Esophagus muscularis mucosa (tissue), 4 donors: Measurements from ENCODE around the gene IGFLR1. TPM values are rescaled to one million over a fixed set of nuclear protein-coding genes. Genes with fewer than 3 reads are reported as not detected.

Source experiments
- DNase-seq: peaks from one replicate; pipeline ENCODE4 v3.0.0-alpha.2; 2017; ENCODE audit errors: extremely low spot score
- H3K27ac ChIP-seq, 4 donors: fragments of 200-600 bp; sonication (generic); replicated peaks in 1 of 4; 1 replicate in 3 of 4; 2 replicates in 1 of 4; pipeline ENCODE4 v1.5.1; 2016 to 2019; ENCODE audit warnings: mild to moderate bottlenecking in 1 of 4
- H3K27me3 ChIP-seq, 4 donors: fragments of 200-600 bp; sonication (generic); one replicate each; pipeline versions ENCODE4 v1.5.1 to v1.6.0; 2016 to 2019
- H3K36me3 ChIP-seq, 4 donors: fragments of 200-600 bp; sonication (generic); one replicate each; pipeline ENCODE4 v1.5.1; 2016 to 2019
- H3K4me1 ChIP-seq, 4 donors: fragments of 200-600 bp; sonication (generic); one replicate each; pipeline ENCODE4 v1.5.1; 2016 to 2019
- H3K4me3 ChIP-seq, 4 donors: fragments of 200-600 bp; sonication (generic); 1 replicate in 2 of 4; 2 replicates in 2 of 4; pipeline ENCODE4 v1.5.1; 2016 to 2019; ENCODE audit warnings: mild to moderate bottlenecking in 4 of 4, moderate library complexity in 1 of 4
- H3K9me3 ChIP-seq, 4 donors: fragments of 200-600 bp; sonication (generic); 1 replicate in 3 of 4; 2 replicates in 1 of 4; pipeline ENCODE4 v1.5.1; 2016 to 2019
- CTCF ChIP-seq, 3 experiments: fragments of 200-600 bp in 2 of 3; fragments of 450-650 bp in 1 of 3; sonication (generic) in 2 of 3; IDR thresholded peaks; one replicate each; pipeline ENCODE4 v1.5.1; 2017 to 2019; ENCODE audit warnings: antibody characterized with exemption in 3 of 3, mild to moderate bottlenecking in 2 of 3, moderate library complexity in 1 of 3
- EP300 ChIP-seq: sonication (generic); formaldehyde crosslinking; IDR thresholded peaks from one replicate; pipeline ENCODE4 v1.6.1; 2017; ENCODE audit warnings: antibody characterized with exemption
- POLR2A ChIP-seq: fragments of 450-650 bp; IDR thresholded peaks from one replicate; pipeline ENCODE4 v1.6.1; 2017; ENCODE audit warnings: antibody characterized with exemption, moderate library complexity, mild to moderate bottlenecking, low read depth
- POLR2AphosphoS5 ChIP-seq, 2 donors: sonication (generic); formaldehyde crosslinking; IDR thresholded peaks; one replicate each; pipeline ENCODE4 v1.6.1; 2017; ENCODE audit warnings: antibody characterized with exemption in 2 of 2
- WGBS: methylation state at CpG from one replicate; pipeline ENCODE4 v1.1.5; 2018; 5-methylcytosine and 5-hydroxymethylcytosine counted together
- intact Hi-C: fragments of 100-400 bp; cut with DNase I; formaldehyde crosslinking; loops from one replicate; pipeline ENCODE4 v1.15.1; 2023
- total RNA-seq, 4 donors: library from RNA; depleted of rRNA; stranded (reverse); fragments of >200 nt; gene quantifications; one replicate each; pipeline versions ENCODE4 v1.1.0 to v1.2.1, GENCODE V29; 2016

Gene IGFLR1
- total RNA-seq, 4 donors from 2014 or later, result 1.7 to 8.1 (median 5.9) TPM

GRCh38 chr19:35731353-35731752 lies 10.9 kb downstream of the IGFLR1 start:
- 75% methylated on average over 9 of the region's 9 CpGs for WGBS
- Histone ChIP-seq H3K4me1 (no peaks in the 10 kb centered on the region), H3K27me3 (no peaks in the 10 kb centered on the region), H3K4me3 (no peak overlapping the region), H3K27ac (no peak overlapping the region), H3K9me3 (no peaks in the 10 kb centered on the region), H3K36me3 (peaks cover 85 to 100% (median 98%) of the 10 kb centered on the region in 4 donors)
- no peak for DNase-seq
- intact Hi-C loops, result no loop called here
- TF ChIP-seq POLR2A, result no peak

- 93% methylated on average over 18 of the region's 18 CpGs for WGBS
- H3K4me3 ChIP-seq, result no peak overlapping the region
- no peak for TF ChIP-seq CTCF (IDR thresholded peaks at IDR 0.05)
- TF ChIP-seq POLR2AphosphoS5 (IDR thresholded peaks at IDR 0.05), result no peak
- TF ChIP-seq POLR2A, result no peak
- TF ChIP-seq EP300, result no peak
- intact Hi-C loops, result no loop called here
- no peaks in the 10 kb centered on the region for H3K4me1 ChIP-seq
- peaks cover 93 to 100% (median 99%) of the 10 kb centered on the region in 4 donors for H3K36me3 ChIP-seq
- no peak for DNase-seq
- H3K9me3 ChIP-seq, result no peaks in the 10 kb centered on the region
- no peaks in the 10 kb centered on the region for H3K27me3 ChIP-seq
- no peak overlapping the region for H3K27ac ChIP-seq
Measured at GRCh38 chr19:35730326-35730725, 11.9 kb downstream of the IGFLR1 start.

GRCh38 chr19:35729763-35730162 lies 12.5 kb downstream of the IGFLR1 start:
- DNase-seq, result no peak
- H3K4me1 ChIP-seq, result no peaks in the 10 kb centered on the region
- 88% methylated on average over 11 of the region's 11 CpGs for WGBS
- H3K27ac ChIP-seq, result no peak overlapping the region
- H3K9me3 ChIP-seq, result no peaks in the 10 kb centered on the region
- TF ChIP-seq POLR2A (no peak), POLR2AphosphoS5 (IDR thresholded peaks at IDR 0.05) (no peak), EP300 (no peak)
- intact Hi-C loops, result no loop called here
- no peaks in the 10 kb centered on the region for H3K27me3 ChIP-seq
- H3K4me3 ChIP-seq, result no peak overlapping the region
- peaks cover 95 to 100% (median 99%) of the 10 kb centered on the region in 4 donors for H3K36me3 ChIP-seq

GRCh38 chr19:35729021-35729420 lies 13.2 kb downstream of the IGFLR1 start:
- no peak for TF ChIP-seq EP300
- no peak for TF ChIP-seq CTCF (IDR thresholded peaks at IDR 0.05)
- TF ChIP-seq POLR2AphosphoS5 (IDR thresholded peaks at IDR 0.05), result no peak
- no peak for TF ChIP-seq POLR2A
- H3K27ac ChIP-seq, result no peak overlapping the region
- intact Hi-C loops, result no loop called here
- peaks cover 94 to 100% (median 99%) of the 10 kb centered on the region in 4 donors for H3K36me3 ChIP-seq
- no peaks in the 10 kb centered on the region for H3K27me3 ChIP-seq
- WGBS, result 88% methylated on average over 17 of the region's 18 CpGs
- no peak overlapping the region for H3K4me3 ChIP-seq
- no peaks in the 10 kb centered on the region for H3K4me1 ChIP-seq
- no peak for DNase-seq
- no peaks in the 10 kb centered on the region for H3K9me3 ChIP-seq

- TF ChIP-seq CTCF (IDR thresholded peaks at IDR 0.05), result no peak
- TF ChIP-seq POLR2A, result no peak
- TF ChIP-seq EP300, result no peak
- no peak for TF ChIP-seq POLR2AphosphoS5 (IDR thresholded peaks at IDR 0.05)
- no peak for DNase-seq
- no peaks in the 10 kb centered on the region for H3K4me1 ChIP-seq
- 91% methylated on average over 19 of the region's 19 CpGs for WGBS
- no peak overlapping the region for H3K27ac ChIP-seq
- H3K36me3 ChIP-seq, result peaks cover 94 to 100% (median 99%) of the 10 kb centered on the region in 4 donors
- no peaks in the 10 kb centered on the region for H3K9me3 ChIP-seq
- intact Hi-C loops, result no loop called here
- H3K27me3 ChIP-seq, result no peaks in the 10 kb centered on the region
- no peak overlapping the region for H3K4me3 ChIP-seq
Measured at GRCh38 chr19:35727956-35728706, 14.1 kb downstream of the IGFLR1 start.
